Measurements from ENCODE around the gene VASH2. TPM values are rescaled to one million over a fixed set of nuclear protein-coding genes. Genes with fewer than 3 reads are reported as not detected.
A peak's percentile ranks its signal among the peaks of the same experiment; 100 is the strongest.
"Not testable (repeated sequence)": the region's sequence is repeated elsewhere in the genome, so short reads cannot be mapped to it uniquely, and the experiment has no call there.

The VASH2 gene
- total RNA-seq (2014; rRNA removed; shearing (Covaris generic)), result 0.68 and 1.1 TPM in 2 replicates

DNA sequence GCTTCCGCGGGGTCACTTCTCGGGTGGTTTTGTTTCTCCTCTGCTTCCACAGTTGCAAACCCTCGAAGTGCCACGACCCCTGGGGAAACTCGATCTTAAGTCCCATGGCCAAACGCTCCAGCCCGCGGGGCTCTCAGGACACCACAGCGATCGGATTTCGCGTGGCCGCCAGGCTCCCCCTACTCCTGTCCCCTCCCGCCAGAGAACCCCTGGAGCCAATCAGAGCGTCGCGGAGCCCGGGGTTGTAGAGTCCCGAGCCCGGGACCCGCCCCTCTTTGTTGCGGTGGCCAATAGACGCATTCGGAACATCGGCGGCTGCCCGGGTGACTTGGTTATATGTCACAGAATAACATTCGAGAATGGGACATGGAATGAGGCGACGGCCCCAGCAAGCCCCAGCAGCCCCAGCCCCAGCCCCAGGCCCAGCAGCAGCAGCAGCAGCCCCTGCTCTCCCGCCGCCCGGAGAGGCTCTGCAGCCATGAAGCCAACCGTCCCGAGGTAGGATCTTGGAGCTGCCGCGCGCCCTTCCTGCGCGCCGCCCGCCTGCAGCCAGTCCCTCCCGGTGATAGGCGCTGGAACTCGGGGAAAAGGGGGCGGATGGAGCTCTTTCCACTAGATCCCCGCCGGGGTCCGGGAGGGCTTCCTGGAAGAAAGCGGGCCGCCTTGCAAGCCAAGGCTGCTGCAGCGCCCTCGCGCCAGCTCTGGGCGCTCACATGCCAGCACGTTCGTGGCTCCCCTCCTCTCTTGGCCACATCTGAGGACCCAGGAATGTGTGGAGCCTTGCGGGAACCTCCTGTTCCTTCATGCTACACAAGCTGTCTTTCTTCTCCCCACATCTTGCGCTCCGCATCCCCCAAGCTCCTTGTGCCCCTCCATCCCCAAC lies at the start of gene VASH2:
Gene VASH2, plus strand, starts transcription at position 299 of the 883 bp plus-strand sequence. CDS start 1,002 bp downstream, outside the sequence.
- in situ Hi-C loops (cut with HindIII; ENCODE audit: low sequenced_read_pairs), result no loop called here
- peak; percentile 83 for DNase-seq (ENCODE audit: low spot score)

DNA sequence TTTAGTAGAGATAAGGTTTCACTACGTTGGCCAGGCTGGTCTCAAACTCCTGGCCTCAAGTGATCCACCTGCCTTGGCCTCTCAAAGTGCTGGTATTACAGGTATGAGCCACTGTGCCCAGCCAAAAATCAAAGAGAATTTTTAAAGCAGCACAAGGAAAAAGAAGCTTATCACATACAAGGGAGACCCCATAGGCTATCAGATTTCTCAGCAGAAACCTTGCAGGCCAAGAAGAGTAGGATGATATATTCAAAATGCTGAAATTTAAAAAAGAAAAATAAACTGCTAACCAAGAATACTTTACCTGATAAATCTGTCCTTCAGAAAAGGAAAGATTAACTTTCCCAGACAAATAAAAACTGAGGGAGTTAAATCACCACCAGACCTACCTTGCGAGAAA lies 49.1 kb upstream of the VASH2 start:
- in situ Hi-C loops (cut with HindIII; ENCODE audit: low sequenced_read_pairs), result no loop called here
- no peak for DNase-seq (ENCODE audit: low spot score)

DNA sequence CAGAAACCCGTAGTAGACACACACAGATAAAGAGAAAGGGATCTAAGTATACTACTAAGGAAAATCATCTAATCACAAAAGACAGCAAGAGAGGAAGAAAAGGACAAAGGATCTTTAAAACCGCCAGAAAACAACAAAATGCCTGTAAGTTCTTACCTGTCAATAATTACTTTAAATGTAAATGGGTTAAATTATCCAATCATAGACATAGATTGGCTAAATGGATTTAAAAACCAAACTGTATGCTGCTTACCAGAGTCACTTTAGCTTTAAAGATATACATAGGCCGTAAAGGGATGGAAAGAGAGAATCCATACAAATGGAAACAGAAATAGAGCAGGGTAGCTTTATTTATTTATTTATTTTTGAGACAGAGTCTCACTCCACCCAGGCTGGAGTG lies 48.3 kb upstream of the VASH2 start:
- in situ Hi-C loops (cut with HindIII; ENCODE audit: low sequenced_read_pairs), result no loop called here
- DNase-seq (ENCODE audit: low spot score), result no peak

DNA sequence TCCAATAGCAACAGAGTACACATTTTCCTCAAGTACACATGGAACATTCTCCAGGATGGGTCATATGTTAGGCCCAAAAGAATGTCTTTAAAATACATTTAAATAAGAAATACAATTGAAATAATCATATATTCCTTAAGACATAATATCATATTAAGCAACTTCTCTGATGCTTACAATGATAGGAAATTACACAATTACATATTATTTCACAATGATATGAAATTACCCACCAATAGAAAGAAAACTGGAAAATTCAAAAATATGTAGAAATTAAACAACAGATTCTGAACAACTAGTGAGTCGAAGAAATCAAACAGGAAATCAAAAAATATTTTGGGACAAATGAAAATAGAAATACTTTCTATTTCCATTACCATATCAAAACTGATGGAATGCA lies 46.7 kb upstream of the VASH2 start:
- no peak for DNase-seq (ENCODE audit: low spot score)
- in situ Hi-C loops (cut with HindIII; ENCODE audit: low sequenced_read_pairs), result no loop called here

- DNase-seq (ENCODE audit: low spot score); in situ Hi-C loops (cut with HindIII; ENCODE audit: low sequenced_read_pairs): not testable (repeated sequence)
These were observed 42.3 kb upstream of the VASH2 start for GRCh38 chr1:212908071-212908470.

DNA sequence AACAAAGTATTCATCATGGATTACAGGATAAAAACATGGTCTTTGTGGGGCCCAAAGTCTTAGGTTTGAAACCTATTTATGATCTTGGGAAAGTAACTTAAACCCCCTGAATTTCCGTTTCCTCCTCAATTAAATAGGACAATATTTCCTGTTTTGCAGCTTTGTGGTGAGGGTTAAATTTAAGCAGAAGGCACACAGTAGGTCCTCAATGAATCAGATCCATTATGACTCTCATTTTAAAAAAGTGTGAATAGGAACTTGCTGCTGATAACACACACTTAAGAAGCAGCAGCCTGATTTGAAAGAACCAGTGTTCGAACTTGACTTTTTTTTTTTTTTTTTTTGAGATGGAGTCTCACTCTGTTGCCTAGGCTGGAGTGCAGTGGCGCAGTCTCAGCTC lies 41.4 kb upstream of the VASH2 start:
- no peak for DNase-seq (ENCODE audit: low spot score)
- in situ Hi-C loops (cut with HindIII; ENCODE audit: low sequenced_read_pairs), result no loop called here

- in situ Hi-C loops (cut with HindIII; ENCODE audit: low sequenced_read_pairs), result no loop called here
- DNase-seq (ENCODE audit: low spot score), result no peak
These were observed 40.7 kb upstream of the VASH2 start for GRCh38 chr1:212909652-212910063.

DNA sequence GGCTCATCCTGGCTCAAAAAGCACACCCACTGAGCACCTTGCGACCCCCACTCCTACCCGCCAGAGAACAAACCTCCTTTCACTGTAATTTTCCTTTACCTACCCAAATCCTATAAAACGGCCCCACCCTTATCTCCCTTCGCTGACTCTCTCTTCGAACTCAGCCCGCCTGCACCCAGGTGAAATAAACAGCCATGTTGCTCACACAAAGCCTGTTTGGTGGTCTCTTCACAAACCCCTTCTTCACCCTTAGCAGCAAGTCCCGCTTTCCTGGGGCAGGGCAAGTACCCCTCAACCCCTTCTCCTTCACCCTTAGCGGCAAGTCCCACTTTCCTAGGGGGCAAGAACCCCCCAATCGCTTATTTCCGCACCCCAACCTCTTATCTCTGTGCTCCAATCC lies 40.1 kb upstream of the VASH2 start:
- in situ Hi-C loops (cut with HindIII; ENCODE audit: low sequenced_read_pairs); DNase-seq (ENCODE audit: low spot score): not testable (repeated sequence)

GRCh38 chr1:212913638-212914037 lies 36.7 kb upstream of the VASH2 start:
- DNase-seq (ENCODE audit: low spot score); in situ Hi-C loops (cut with HindIII; ENCODE audit: low sequenced_read_pairs): not testable (repeated sequence)

GRCh38 chr1:212914110-212914509 lies 36.2 kb upstream of the VASH2 start:
- in situ Hi-C loops (cut with HindIII; ENCODE audit: low sequenced_read_pairs), result not testable (repeated sequence)

GRCh38 chr1:212914789-212915188 lies 35.6 kb upstream of the VASH2 start:
- no peak for DNase-seq (ENCODE audit: low spot score)
- in situ Hi-C loops (cut with HindIII; ENCODE audit: low sequenced_read_pairs), result no loop called here

More at GRCh38 chr1:212914110-212914509, 36.2 kb upstream of the VASH2 start:
- not testable (repeated sequence) for DNase-seq (ENCODE audit: low spot score)

GRCh38 chr1:212915245-212916091 lies 34.9 kb upstream of the VASH2 start:
- in situ Hi-C loops (cut with HindIII; ENCODE audit: low sequenced_read_pairs), result no loop called here
- DNase-seq (ENCODE audit: low spot score), result peak; percentile 6

DNA sequence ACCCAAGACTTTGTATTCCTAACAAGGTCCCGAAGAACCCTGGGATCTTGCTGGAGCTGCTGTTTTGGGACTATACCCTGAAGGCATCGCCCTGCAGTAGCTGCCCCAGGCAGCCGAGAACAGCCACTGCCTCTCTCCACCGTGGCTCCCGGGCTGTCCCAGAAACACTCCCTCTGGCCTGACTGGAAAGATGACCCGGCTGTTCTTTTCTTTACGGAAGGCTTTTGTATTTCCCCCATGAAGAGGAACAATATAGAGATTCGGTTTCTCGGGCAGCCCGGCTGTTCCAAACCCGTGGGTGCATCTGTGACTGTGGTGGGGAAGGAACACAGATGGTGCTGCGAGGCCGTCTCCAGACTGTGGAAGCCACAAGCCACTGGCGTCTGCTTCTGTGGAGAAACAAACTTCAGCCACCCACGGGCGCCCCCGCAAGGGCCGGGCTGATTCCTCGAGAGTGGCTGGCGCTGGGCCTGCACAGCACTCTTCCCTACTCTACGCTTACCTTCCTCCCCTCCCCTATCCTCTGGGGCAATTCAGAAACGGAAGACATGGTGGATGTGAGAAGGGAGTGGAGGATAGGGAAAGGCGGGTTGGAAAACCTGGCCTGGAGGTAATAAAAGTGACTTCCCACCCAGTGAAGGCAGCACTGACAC lies 33.7 kb upstream of the VASH2 start:
- DNase-seq (ENCODE audit: low spot score), result peak; percentile 12
- in situ Hi-C loops (cut with HindIII; ENCODE audit: low sequenced_read_pairs), result no loop called here

GRCh38 chr1:212917134-212917485 lies 33.2 kb upstream of the VASH2 start:
- in situ Hi-C loops (cut with HindIII; ENCODE audit: low sequenced_read_pairs), result no loop called here

DNA sequence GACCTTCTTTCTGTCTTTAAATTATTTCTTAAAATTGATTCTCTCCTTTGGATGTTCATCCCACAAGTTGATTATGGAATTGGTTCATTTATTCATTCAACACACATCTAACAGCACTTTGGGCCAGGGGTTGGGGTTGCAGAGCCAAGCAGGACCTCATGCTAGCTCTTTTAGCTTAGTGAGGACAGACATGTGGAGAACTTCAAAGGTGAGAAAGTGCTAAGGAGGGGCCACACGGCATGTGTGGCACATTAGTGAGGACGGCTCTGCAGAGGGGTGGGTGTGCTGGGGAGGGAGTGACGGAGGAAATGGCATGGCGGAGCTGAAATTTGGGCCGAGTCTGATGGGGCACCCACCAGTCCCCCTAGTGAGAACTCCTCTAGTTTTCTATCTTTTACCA lies 32.5 kb upstream of the VASH2 start:
- DNase-seq (ENCODE audit: low spot score), result no peak
- in situ Hi-C loops (cut with HindIII; ENCODE audit: low sequenced_read_pairs), result no loop called here

More at GRCh38 chr1:212917134-212917485, 33.2 kb upstream of the VASH2 start:
- no peak for DNase-seq (ENCODE audit: low spot score)

DNA sequence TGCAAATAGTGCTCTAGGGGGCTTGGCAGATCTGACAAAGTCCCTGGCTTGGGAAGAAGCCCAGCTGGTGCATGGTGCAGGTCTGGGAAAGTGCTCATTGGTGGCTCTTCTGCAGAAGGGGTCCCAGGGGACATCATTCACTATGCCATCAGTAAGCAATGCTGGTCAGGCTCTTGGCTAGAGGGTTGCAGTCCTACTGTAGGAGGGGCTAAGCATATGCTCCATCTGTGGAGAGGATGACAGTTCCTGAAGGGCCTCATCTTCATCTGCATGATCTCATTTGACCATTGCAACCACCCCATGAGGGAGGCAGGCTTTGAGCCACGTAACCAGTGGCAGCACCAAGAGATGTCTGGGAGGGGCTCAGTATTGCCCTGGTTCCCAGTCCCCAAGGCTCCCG lies 31.5 kb upstream of the VASH2 start:
- DNase-seq (ENCODE audit: low spot score), result no peak
- in situ Hi-C loops (cut with HindIII; ENCODE audit: low sequenced_read_pairs), result no loop called here

DNA sequence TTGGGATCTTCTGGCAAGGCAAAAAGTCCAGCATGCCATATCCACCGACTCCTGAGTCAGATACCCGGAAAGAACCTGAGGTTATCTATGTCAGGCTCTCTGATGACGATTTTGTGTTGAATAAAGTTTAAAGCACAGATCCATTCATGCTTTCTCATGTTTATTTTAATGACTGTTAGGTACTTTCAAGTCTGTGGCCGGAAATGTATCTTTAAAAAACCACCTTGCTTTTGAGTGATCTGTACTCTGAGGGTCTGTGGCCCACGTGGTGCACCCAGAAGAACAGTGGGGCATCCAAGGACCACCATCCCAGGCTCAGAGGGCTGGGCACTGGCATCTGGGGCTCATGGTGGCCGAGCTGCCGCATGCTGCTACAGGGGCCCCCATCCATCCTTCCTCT lies 30.1 kb upstream of the VASH2 start:
- no peak for DNase-seq (ENCODE audit: low spot score)
- in situ Hi-C loops (cut with HindIII; ENCODE audit: low sequenced_read_pairs), result no loop called here

DNA sequence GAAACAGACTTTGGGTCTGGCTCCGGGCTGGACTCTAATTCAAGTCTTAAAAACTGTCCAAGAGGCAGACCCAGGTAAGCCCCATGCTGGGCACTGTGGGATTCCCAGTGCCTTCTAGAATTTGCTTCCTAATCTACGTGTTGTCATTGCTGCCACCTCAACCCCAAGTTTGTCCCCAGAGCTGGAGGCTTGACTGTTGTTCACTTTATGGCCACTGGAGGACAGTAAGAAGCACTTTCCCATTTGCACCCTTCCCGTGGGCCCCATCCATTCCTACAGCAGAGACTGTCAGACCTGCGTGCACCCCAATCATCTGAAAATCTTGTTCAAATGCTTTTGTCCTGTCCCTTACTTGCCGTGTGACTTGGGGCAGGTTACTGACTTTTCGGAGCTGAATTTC lies 29.4 kb upstream of the VASH2 start:
- DNase-seq (ENCODE audit: low spot score), result no peak
- in situ Hi-C loops (cut with HindIII; ENCODE audit: low sequenced_read_pairs), result no loop called here

GRCh38 chr1:212922016-212922415 lies 28.3 kb upstream of the VASH2 start:
- in situ Hi-C loops (cut with HindIII; ENCODE audit: low sequenced_read_pairs), result no loop called here
- no peak for DNase-seq (ENCODE audit: low spot score)

DNA sequence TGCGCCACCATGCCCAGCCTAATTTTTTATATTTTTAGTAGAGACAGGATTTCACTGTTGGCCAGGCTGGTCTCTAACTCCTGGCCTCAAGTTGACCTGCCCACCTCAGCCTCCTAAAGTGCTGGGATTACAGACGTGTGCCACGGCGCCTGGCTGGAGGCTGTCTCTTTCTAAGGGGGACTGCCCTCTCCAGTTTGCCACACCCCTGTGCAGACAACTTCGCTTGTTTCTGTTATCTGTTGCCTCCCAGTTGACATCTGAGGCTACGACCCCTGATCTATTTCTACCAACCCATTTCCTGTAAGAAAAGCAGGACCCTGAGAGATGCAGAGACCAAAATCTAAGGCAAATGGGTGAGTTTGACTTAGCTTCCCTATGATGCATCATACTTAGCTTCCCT lies 24.0 kb upstream of the VASH2 start:
- DNase-seq (ENCODE audit: low spot score), result no peak
- in situ Hi-C loops (cut with HindIII; ENCODE audit: low sequenced_read_pairs), result no loop called here
